Type B pancreatic cell (in vitro differentiated cells): ENCODE results near the gene PRTFDC1. TPM values are rescaled to one million over a fixed set of nuclear protein-coding genes. Genes with fewer than 3 reads are reported as not detected.

Experiments
- DNase-seq: peaks from one replicate; pipeline ENCODE4 v3.0.0; 2021; ENCODE audit warnings: mixed read lengths; ENCODE audit not compliant: unreplicated experiment; ENCODE audit errors: extremely low spot score
- H3K27ac Mint-ChIP-seq: 2 replicates; pipeline ENCODE4 v1.8.0; 2021; ENCODE audit warnings: mild to moderate bottlenecking, mixed read lengths
- H3K27me3 Mint-ChIP-seq: 2 replicates; pipeline ENCODE4 v1.8.0; 2021; ENCODE audit warnings: mixed read lengths
- H3K36me3 Mint-ChIP-seq: 2 replicates; pipeline ENCODE4 v1.8.0; 2021; ENCODE audit warnings: mixed read lengths
- H3K4me1 Mint-ChIP-seq: one replicate; pipeline ENCODE4 v1.8.0; 2021; ENCODE audit warnings: mixed read lengths; ENCODE audit not compliant: unreplicated experiment
- H3K4me3 Mint-ChIP-seq: 2 replicates; pipeline ENCODE4 v1.8.0; 2021; ENCODE audit warnings: mild to moderate bottlenecking, mixed read lengths
- H3K9me3 Mint-ChIP-seq: 2 replicates; pipeline ENCODE4 v1.8.0; 2021; ENCODE audit warnings: mixed read lengths
- CTCF ChIP-seq: fragments of 200-600 bp; sonication (generic); conservative IDR thresholded peaks from 2 replicates; pipeline ENCODE4 v1.5.0; 2021; ENCODE audit warnings: antibody characterized with exemption, mild to moderate bottlenecking
- total RNA-seq: library from RNA; stranded (reverse); gene quantifications from 2 replicates; pipeline ENCODE4 v1.2.1, GENCODE V29; 2021; ENCODE audit warnings: low replicate concordance

Gene PRTFDC1
- total RNA-seq, 1 donor from 2014 or later, result 22.9 TPM

- no peaks in the 10 kb centered on the region for H3K4me1 Mint-ChIP-seq
- H3K36me3 Mint-ChIP-seq, result peaks cover 20% of the 10 kb centered on the region
- TF ChIP-seq CTCF, result no peak
- H3K4me3 Mint-ChIP-seq, result no peak overlapping the region
- no peaks in the 10 kb centered on the region for H3K27me3 Mint-ChIP-seq
- H3K27ac Mint-ChIP-seq, result no peak overlapping the region
- DNase-seq, result no peak
- peaks cover 4% of the 10 kb centered on the region for H3K9me3 Mint-ChIP-seq
These were observed 44.5 kb downstream of the PRTFDC1 start for GRCh38 chr10:24907956-24908355.

- Mint-ChIP-seq H3K36me3 (peaks cover 16% of the 10 kb centered on the region), H3K4me1 (peaks cover 7% of the 10 kb centered on the region), H3K27me3 (peaks cover 3% of the 10 kb centered on the region), H3K27ac (no peak overlapping the region), H3K9me3 (no peaks in the 10 kb centered on the region), H3K4me3 (no peak overlapping the region)
- no peak for DNase-seq
- TF ChIP-seq CTCF, result no peak
These were observed 46.0 kb downstream of the PRTFDC1 start for GRCh38 chr10:24906372-24906771.

GRCh38 chr10:24904824-24905223, 47.6 kb downstream of the PRTFDC1 start:
- H3K4me1 Mint-ChIP-seq, result peaks cover 7% of the 10 kb centered on the region
- DNase-seq, result no peak
- H3K27ac Mint-ChIP-seq, result no peak overlapping the region
- no peaks in the 10 kb centered on the region for H3K9me3 Mint-ChIP-seq
- H3K4me3 Mint-ChIP-seq, result no peak overlapping the region
- TF ChIP-seq CTCF, result no peak
- peaks cover 16% of the 10 kb centered on the region for H3K36me3 Mint-ChIP-seq
- peaks cover 3% of the 10 kb centered on the region for H3K27me3 Mint-ChIP-seq

GRCh38 chr10:24902400-24902728, 50.0 kb downstream of the PRTFDC1 start:
- Mint-ChIP-seq H3K4me3 (no peak overlapping the region), H3K27ac (peak overlapping the region; percentile 74), H3K36me3 (peaks cover 17% of the 10 kb centered on the region), H3K27me3 (peaks cover 3% of the 10 kb centered on the region), H3K4me1 (peaks cover 9% of the 10 kb centered on the region), H3K9me3 (peaks cover 2% of the 10 kb centered on the region)
- no peak for TF ChIP-seq CTCF
- no peak for DNase-seq

GRCh38 chr10:24901686-24902399, 50.6 kb downstream of the PRTFDC1 start:
- Mint-ChIP-seq H3K27me3 (peaks cover 3% of the 10 kb centered on the region), H3K4me3 (peak overlapping the region; percentile 48), H3K9me3 (peaks cover 5% of the 10 kb centered on the region), H3K27ac (peak overlapping the region; percentile 74), H3K4me1 (peaks cover 11% of the 10 kb centered on the region), H3K36me3 (peaks cover 20% of the 10 kb centered on the region)
- DNase-seq, result no peak
- TF ChIP-seq CTCF, result no peak
